HFFc6 (cell line): ENCODE data around the gene CCN2. TPM values are rescaled to one million over a fixed set of nuclear protein-coding genes. Genes with fewer than 3 reads are reported as not detected.
A peak's percentile ranks its signal among the peaks of the same experiment; 100 is the strongest.

ENCODE experiments used
- DNase-seq: peaks from one replicate; pipeline ENCODE4 v3.0.0-alpha.2; 2018
- H3K27ac Mint-ChIP-seq: 2 replicates; pipeline ENCODE4 v1.8.0; 2020; ENCODE audit warnings: mild to moderate bottlenecking, mixed read lengths
- H3K27me3 Mint-ChIP-seq: 2 replicates; pipeline ENCODE4 v1.8.0; 2021; ENCODE audit warnings: mild to moderate bottlenecking, moderate library complexity, mixed read lengths; ENCODE audit not compliant: insufficient read depth
- H3K36me3 Mint-ChIP-seq: 2 replicates; pipeline ENCODE4 v1.8.0; 2021; ENCODE audit warnings: low read depth, mixed read lengths
- H3K4me1 Mint-ChIP-seq: 2 replicates; pipeline ENCODE4 v1.8.0; 2020; ENCODE audit warnings: low read depth, mixed read lengths
- H3K4me3 Mint-ChIP-seq: 2 replicates; pipeline ENCODE4 v1.8.0; 2020; ENCODE audit warnings: mild to moderate bottlenecking, moderate library complexity, mixed read lengths
- H3K9me3 Mint-ChIP-seq: 2 replicates; pipeline ENCODE4 v1.8.0; 2020; ENCODE audit warnings: mild to moderate bottlenecking, mixed read lengths
- CTCF ChIP-seq: fragments of 200-600 bp; sonication (generic); IDR thresholded peaks from 2 replicates; pipeline ENCODE4 v1.5.0; 2021; ENCODE audit warnings: antibody characterized with exemption, mild to moderate bottlenecking
- total RNA-seq, 6 experiments: library from RNA; stranded (reverse); fragmentation: NEBNext Ultra II Directional; extraction: Animal tissue kit (Norgen Biotek cat#: 25700); gene quantifications; 2 replicates in 1 of 6; 3 replicates in 5 of 6; pipeline ENCODE4 v1.2.3, GENCODE V29; 2021

Gene CCN2
- total RNA-seq, 6 experiments from 2014 or later = 493 to 923 (median 550) TPM

- Mint-ChIP-seq H3K27ac (peak overlapping the region; percentile 86), H3K4me3 (peak overlapping the region; percentile 99), H3K27me3 (peaks cover 57% of the 10 kb centered on the region), H3K9me3 (peaks cover 28% of the 10 kb centered on the region), H3K4me1 (peaks cover 61% of the 10 kb centered on the region), H3K36me3 (peaks cover 44% of the 10 kb centered on the region)
- TF ChIP-seq CTCF = no peak
- DNase-seq = peak; percentile 67
These were observed 3.9 kb downstream of the CCN2 start for GRCh38 chr6:131946992-131947955.

- Mint-ChIP-seq H3K27me3 (peaks cover 57% of the 10 kb centered on the region), H3K27ac (peak overlapping the region; percentile 86), H3K9me3 (peaks cover 28% of the 10 kb centered on the region), H3K4me1 (peaks cover 54% of the 10 kb centered on the region), H3K4me3 (peak overlapping the region; percentile 99), H3K36me3 (peaks cover 44% of the 10 kb centered on the region)
- no peak for TF ChIP-seq CTCF
- peak; percentile 38 for DNase-seq
These were observed 4.7 kb downstream of the CCN2 start for GRCh38 chr6:131946404-131946991.

- H3K27ac Mint-ChIP-seq = peak overlapping the region; percentile 86
- H3K4me1 Mint-ChIP-seq = peaks cover 50% of the 10 kb centered on the region
- H3K36me3 Mint-ChIP-seq = peaks cover 44% of the 10 kb centered on the region
- peak overlapping the region; percentile 99 for H3K4me3 Mint-ChIP-seq
- H3K27me3 Mint-ChIP-seq = peaks cover 52% of the 10 kb centered on the region
- no peak for TF ChIP-seq CTCF
- no peak for DNase-seq
- H3K9me3 Mint-ChIP-seq = peaks cover 28% of the 10 kb centered on the region
These were observed 5.2 kb downstream of the CCN2 start for GRCh38 chr6:131945971-131946370.

- no peaks in the 10 kb centered on the region for H3K27me3 Mint-ChIP-seq
- H3K4me1 Mint-ChIP-seq = peaks cover 36% of the 10 kb centered on the region
- no peak for TF ChIP-seq CTCF
- H3K4me3 Mint-ChIP-seq = peak overlapping the region; percentile 38; the same call in 1 of the 2 replicates
- H3K27ac Mint-ChIP-seq = peak overlapping the region; percentile 65
- DNase-seq = peak; percentile 69
- H3K9me3 Mint-ChIP-seq = no peaks in the 10 kb centered on the region
- H3K36me3 Mint-ChIP-seq = no peaks in the 10 kb centered on the region
These were observed 13.2 kb downstream of the CCN2 start for GRCh38 chr6:131937703-131938631.

GRCh38 chr6:131937226-131937625, 13.9 kb downstream of the CCN2 start:
- H3K27ac Mint-ChIP-seq = peak overlapping the region; percentile 65
- TF ChIP-seq CTCF = no peak
- no peak for DNase-seq
- no peaks in the 10 kb centered on the region for H3K36me3 Mint-ChIP-seq
- H3K9me3 Mint-ChIP-seq = no peaks in the 10 kb centered on the region
- H3K27me3 Mint-ChIP-seq = no peaks in the 10 kb centered on the region
- H3K4me1 Mint-ChIP-seq = peaks cover 36% of the 10 kb centered on the region
- no peak overlapping the region for H3K4me3 Mint-ChIP-seq
